GM13977 (cell line): ENCODE data around the gene TRIOBP.

Experiments used
- DNase-seq: peaks from one replicate; pipeline ENCODE4 v3.0.0; 2012; ENCODE audit warnings: low spot score
- in situ Hi-C: fragments of 300-500 bp; cut with MboI; formaldehyde crosslinking; loops from one replicate; pipeline ENCODE4 v1.12.0; 2022; ENCODE audit warnings: low sequenced_read_pairs, low pct_unique_long_range_greater_than_20kb, mixed read lengths, inconsistent platforms; ENCODE audit not compliant: unreplicated experiment
- TF ChIP-seq, protein P1 (sequence below): IDR thresholded peaks from 2 replicates; pipeline ENCODE4 v1.5.1; 2012; ENCODE audit warnings: mild to moderate bottlenecking, control low read depth; ENCODE audit not compliant: insufficient read depth; ENCODE audit errors: extremely low read depth, missing control alignments

TRIOBP gene

GRCh38 chr22:37765498-37765897, 68.7 kb downstream of the TRIOBP start:
- TF ChIP-seq, protein P1, sequence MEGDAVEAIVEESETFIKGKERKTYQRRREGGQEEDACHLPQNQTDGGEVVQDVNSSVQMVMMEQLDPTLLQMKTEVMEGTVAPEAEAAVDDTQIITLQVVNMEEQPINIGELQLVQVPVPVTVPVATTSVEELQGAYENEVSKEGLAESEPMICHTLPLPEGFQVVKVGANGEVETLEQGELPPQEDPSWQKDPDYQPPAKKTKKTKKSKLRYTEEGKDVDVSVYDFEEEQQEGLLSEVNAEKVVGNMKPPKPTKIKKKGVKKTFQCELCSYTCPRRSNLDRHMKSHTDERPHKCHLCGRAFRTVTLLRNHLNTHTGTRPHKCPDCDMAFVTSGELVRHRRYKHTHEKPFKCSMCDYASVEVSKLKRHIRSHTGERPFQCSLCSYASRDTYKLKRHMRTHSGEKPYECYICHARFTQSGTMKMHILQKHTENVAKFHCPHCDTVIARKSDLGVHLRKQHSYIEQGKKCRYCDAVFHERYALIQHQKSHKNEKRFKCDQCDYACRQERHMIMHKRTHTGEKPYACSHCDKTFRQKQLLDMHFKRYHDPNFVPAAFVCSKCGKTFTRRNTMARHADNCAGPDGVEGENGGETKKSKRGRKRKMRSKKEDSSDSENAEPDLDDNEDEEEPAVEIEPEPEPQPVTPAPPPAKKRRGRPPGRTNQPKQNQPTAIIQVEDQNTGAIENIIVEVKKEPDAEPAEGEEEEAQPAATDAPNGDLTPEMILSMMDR, result no peak
- in situ Hi-C loops, result no loop called here
- no peak for DNase-seq

DNA sequence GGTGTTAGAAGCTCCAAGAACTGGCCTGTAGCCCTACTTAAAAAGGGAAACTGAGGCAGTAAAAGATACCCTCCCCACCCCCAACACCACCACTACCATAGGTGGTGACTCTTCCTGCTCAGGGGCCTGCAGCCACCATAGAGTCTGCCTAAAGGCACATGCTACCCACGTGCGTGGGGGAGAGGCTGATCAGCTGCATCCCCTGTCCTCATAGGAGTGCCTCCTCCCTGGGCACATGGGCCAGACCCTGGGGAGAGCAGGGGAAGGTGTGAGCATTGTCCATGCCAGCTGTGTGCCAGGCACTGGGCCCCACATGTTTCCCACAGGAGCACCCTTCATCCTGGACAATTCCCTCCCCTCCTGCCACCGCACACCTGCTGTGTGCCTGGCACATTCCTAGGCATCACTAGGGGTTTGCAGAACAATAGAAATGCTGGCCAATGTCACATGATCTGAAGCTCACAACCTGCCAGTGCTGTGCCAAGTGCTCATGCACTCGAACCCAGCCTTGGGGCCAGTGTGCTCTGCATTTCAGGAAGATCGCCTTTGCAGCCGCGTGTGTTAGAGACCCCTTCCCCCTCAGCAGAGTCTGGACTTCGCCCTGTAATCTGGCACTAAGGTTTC, 69.2 kb downstream of the TRIOBP start:
- no peak for DNase-seq
- in situ Hi-C loops, result no loop called here
- TF ChIP-seq, protein P1, result no peak

GRCh38 chr22:37768273-37768672, 71.4 kb downstream of the TRIOBP start:
- in situ Hi-C loops, result no loop called here
- DNase-seq, result no peak
- TF ChIP-seq, protein P1, result peak; percentile 22

DNA sequence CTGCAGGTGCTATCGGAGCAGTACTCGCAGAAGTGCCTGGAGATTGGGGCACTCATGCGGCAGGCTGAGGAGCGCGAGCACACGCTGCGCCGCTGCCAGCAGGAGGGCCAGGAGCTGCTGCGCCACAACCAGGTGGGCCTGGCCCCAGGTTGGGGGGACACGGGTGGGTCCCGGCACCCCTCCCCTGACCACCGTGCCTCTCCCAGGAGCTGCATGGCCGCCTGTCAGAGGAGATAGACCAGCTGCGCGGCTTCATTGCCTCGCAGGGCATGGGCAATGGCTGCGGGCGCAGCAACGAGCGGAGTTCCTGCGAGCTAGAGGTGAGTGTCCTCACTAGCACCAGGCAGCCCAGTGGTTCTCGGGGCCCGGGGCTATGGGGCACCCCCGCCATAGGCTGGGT, 72.2 kb downstream of the TRIOBP start:
- no peak for DNase-seq

DNA sequence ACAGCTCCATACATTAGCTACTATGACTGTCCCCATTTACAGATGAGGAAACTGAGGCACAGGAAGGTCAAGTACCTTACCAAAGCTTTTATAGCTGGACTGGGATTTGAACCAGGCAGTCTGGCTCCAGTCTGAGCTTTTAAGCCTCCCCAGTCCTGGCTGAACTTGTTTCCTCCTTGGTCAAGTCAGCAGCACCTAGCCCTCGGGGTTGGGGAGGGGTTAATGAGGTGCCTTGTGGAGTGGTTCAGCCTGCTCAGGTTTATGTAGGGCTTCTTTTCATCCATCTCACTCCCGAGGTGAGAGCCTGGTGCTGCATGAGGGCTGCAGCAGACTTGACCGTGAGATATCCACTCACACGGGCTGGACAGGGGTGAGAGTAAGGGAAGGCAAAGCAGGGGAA, 74.2 kb downstream of the TRIOBP start:
- TF ChIP-seq, protein P1, result no peak
- in situ Hi-C loops, result no loop called here
- DNase-seq, result no peak

More for the DNA sequence above, 72.2 kb downstream of the TRIOBP start:
- in situ Hi-C loops, result no loop called here
- TF ChIP-seq, protein P1, result no peak

- in situ Hi-C loops, result no loop called here
- TF ChIP-seq, protein P1, result no peak
Observed at GRCh38 chr22:37771702-37772427, 75.0 kb downstream of the TRIOBP start.

DNA sequence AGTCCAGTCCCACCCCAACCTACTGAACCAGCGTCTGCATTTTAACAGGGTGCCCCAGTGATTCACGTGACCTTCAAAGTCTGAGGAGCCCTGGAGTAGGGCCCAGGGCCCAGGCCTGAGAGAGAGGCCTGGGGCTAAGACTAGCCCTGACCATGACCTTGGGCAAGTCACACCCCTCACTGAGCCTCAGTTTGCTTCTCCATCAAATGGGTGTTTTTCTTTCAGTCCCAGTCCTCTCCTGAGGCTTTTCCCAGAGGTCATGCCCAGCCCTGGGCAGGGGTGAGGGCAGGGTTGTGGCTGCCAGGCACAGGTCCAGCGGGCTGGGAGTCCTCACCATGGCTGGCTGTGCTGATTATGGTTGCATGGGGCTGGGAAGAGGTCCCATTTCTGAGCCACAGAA, 77.9 kb downstream of the TRIOBP start:
- in situ Hi-C loops, result no loop called here
- DNase-seq, result no peak
- TF ChIP-seq, protein P1, result no peak

More at GRCh38 chr22:37771702-37772427, 75.0 kb downstream of the TRIOBP start:
- DNase-seq, result no peak
